A673 (cell line): ENCODE measurements around the gene OR10D3.

Experiments
- EZH2 ChIP-seq: fragments of 200-600 bp; sonication (generic); IDR thresholded peaks from 2 replicates; pipeline ENCODE4 v1.6.1; 2017; ENCODE audit warnings: borderline replicate concordance, low read depth, mild to moderate bottlenecking, mixed read lengths, antibody characterized with exemption, low read length; ENCODE audit not compliant: poor library complexity, severe bottlenecking
- TF ChIP-seq, protein P1 (sequence below): fragments of 300-800, 200-600 bp; sonication (generic); conservative IDR thresholded peaks from 2 replicates; pipeline ENCODE4 v1.5.1; 2017; ENCODE audit warnings: low read depth, mild to moderate bottlenecking, antibody characterized with exemption, low read length, moderate library complexity, mixed read lengths

DNA sequence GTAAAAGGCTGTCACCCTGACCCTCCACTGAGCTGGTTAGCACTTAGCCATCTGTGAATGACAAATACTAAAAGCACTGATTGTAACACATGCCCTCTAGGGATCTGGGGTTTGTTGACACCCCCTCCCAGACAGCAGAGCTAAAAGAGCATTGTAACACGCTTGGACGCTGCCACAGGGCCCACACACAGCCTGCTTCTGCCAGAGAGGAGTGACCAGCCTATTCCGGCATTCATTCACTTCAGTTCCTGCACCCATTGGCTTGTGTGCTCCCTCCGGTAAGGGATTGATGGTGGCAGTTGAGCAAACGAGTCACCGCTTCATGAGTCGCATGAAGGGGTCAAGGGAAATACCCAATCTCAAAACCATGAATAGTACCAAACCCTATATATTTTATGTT, 15.8 kb downstream of the OR10D3 start:
- TF ChIP-seq, protein P1, sequence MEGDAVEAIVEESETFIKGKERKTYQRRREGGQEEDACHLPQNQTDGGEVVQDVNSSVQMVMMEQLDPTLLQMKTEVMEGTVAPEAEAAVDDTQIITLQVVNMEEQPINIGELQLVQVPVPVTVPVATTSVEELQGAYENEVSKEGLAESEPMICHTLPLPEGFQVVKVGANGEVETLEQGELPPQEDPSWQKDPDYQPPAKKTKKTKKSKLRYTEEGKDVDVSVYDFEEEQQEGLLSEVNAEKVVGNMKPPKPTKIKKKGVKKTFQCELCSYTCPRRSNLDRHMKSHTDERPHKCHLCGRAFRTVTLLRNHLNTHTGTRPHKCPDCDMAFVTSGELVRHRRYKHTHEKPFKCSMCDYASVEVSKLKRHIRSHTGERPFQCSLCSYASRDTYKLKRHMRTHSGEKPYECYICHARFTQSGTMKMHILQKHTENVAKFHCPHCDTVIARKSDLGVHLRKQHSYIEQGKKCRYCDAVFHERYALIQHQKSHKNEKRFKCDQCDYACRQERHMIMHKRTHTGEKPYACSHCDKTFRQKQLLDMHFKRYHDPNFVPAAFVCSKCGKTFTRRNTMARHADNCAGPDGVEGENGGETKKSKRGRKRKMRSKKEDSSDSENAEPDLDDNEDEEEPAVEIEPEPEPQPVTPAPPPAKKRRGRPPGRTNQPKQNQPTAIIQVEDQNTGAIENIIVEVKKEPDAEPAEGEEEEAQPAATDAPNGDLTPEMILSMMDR = no peak
- no peak for TF ChIP-seq EZH2
